DMS79 treated with DMSO at 0.1 percent for 48 hours (cell line): ENCODE measurements around the gene EAF1.
"Not testable (repeated sequence)": the region's sequence is repeated elsewhere in the genome, so short reads cannot be mapped to it uniquely, and the experiment has no call there.

ENCODE experiments used
- DNase-seq: peaks from one replicate; lab custom pipeline; 2025; lab: John Stamatoyannopoulos, UW

Gene EAF1

DNA sequence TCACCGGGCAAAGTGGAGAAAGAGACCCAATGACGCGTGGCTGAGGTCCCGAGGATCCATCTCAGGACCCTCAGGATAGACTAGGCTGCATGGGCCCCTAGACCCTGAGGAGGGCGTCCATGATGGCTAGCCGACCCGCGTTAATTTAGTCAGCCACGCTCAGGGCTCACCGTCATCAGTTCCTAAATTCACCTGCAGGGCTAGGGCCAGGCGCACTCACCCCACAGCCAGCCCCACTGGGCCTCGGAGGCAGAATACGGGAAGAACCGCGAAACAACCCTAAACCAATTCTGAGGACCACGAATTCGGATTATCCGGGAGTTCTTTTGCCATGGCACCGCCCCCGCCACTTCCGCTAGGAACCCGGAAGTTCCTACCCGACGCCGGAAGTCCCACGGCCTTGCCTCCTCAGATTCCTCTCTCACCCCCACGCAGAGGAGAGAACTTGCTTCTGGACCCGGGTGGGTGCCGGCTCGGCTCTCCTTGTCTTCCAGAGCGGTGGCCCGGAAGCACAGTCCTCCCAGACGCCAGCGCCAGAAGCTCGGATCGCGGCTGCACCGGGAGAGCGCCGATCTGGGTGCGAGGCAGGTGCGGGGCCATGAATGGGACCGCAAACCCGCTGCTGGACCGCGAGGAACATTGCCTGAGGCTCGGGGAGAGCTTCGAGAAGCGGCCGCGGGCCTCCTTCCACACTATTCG, at the start of gene EAF1, which contains the start of gene METTL6:
EAF1 (plus strand) TSS at position 417 of the 699 bp plus-strand sequence; CDS start at position 599, 182 bp downstream.
METTL6 (minus strand) TSS at position 363 of the 699 bp plus-strand sequence. CDS start 1,033 bp downstream, outside the sequence.
- peak; percentile 10 for DNase-seq

GRCh38 chr3:15377961-15378791, 49.2 kb upstream of the EAF1 start:
- DNase-seq: no peak

DNA sequence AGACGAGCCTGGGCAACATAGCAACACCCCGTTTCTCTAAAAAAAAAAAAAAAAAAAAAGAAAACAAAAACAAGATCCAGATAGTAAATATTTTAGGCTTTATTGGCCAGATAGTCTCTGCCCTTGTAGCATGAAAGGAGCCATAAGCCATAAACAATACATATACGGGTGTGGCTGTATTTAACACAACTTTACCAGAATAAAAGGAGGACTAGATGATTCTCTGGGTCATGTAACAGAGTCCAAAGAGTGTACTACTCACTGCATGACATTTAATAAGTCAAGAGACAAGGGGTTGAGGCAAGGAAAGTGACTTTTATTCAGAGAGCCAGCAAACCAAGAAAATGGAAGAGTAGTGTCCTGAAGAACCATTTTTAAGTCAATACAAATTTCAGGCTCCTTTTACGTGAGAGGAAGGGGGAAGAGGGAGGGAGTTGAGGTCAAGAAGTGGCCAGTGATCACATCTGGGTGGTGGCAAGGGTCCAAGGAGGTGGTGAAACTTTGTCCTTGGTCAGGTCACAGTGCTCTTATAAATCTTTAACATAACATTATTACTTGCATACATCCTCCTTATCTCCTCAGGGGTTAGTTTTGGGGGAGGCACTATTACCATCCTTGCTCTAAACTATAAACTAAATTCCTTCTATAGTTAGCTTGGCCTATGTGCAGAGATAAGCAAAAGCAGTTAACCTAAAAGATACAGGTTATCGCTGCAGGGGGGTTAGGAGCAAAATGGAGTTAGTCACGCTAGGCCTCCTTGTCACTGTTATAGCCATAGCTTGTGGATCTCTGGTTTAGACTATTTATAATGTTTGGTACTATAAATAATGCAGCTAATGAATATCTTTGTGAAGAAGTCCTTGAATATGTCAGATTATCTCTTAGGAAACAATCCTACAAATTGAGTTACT, 46.2 kb upstream of the EAF1 start:
- DNase-seq: no peak

DNA sequence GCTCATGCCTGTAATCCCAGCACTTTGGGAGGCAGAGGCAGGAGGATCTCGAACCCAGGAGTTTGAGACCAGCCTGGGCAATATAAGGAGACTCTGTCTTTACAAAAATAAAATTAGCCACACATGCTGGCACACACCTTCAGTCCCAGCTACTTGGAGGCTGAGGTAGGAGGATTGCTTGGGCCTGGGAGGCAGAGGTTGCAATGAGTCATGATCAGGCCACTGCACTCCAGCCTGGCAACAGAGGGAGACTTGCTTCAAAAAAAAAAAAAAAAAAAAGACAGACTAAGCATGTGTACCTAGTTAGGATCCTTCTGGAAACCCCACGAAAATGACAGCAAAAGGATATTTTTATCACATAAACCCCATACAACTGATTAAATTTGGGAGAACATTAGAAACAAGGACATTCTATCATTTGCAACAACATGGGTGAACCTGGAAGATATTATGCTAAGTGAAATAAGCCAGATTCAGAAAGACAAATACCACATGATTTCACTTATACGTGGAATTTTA, 44.9 kb upstream of the EAF1 start:
- DNase-seq: no peak

GRCh38 chr3:15384510-15385237, 42.7 kb upstream of the EAF1 start:
- no peak for DNase-seq

DNA sequence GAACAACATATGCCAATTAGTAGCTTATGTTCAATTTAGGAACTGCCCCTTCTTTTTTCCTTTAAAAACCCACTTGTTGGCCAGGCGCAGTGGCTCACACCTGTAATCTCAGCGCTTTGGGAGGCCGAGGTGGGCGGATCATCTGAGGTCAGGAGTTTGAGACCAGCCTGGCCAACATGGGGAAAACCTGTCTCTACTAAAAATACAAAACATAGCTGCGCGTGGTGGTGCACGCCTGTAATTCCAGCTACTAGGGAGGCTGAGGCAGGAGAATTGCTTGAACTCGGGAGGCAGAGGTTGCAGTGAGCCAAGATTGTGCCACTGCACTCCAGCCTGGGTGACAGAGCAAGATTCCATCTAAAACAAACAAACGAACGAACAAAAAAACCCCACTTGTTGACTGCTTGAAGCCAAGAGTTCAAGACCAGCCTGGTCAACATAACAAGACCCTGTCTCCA, 42.1 kb upstream of the EAF1 start:
- not testable (repeated sequence) for DNase-seq

DNA sequence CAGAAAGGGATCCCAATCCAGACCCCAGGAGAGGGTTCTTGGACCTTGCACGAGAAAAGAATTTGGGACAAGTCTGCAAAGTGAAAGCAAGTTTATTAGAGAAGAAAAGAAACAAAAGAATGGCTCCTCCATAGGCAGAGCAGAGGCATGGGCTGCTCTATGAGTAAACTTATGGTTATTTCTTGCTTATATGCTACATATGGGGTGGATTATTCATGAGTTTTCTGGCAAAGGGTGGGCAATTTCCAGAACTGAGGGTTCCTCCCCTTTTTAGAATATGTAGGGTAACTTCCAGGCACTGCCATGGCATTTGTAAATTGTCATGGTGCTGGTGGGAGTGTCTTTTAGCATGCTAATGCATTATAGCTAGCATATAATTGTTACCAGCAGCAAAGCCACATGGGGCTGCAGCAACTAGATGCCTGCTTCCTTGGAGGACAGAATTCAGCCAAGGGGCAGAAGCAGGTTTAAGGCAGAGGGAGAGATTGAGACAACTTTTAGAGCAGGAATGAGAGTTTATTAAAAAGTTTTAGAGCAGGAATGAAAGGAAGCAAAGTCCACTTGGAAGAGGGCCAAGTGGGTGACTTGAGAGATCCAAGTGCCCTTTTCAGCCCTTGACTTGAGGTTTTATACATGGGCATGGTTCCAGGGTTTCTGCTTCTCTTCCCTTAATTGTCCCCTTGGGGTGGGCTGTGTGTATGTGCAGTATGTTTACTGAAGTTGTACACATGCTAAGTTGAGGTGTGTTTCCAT, 41.3 kb upstream of the EAF1 start:
- peak; percentile 84 for DNase-seq

DNA sequence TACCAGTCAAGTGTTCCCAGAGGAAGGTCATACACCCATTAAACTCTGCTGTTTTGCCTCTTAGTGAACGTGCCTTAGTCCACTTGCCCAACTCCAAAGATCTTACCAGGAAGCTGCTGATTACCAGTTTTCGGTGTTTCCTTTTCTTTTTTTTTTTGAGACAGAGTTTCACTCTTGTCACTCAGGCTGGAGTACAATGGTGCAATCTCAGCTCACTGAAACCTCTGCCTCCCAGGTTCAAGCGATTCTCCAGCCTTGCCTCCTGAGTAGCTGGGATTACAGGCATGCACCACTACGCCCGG, 40.8 kb upstream of the EAF1 start:
- not testable (repeated sequence) for DNase-seq

GRCh38 chr3:15387171-15387581, 40.2 kb upstream of the EAF1 start:
- no peak for DNase-seq

DNA sequence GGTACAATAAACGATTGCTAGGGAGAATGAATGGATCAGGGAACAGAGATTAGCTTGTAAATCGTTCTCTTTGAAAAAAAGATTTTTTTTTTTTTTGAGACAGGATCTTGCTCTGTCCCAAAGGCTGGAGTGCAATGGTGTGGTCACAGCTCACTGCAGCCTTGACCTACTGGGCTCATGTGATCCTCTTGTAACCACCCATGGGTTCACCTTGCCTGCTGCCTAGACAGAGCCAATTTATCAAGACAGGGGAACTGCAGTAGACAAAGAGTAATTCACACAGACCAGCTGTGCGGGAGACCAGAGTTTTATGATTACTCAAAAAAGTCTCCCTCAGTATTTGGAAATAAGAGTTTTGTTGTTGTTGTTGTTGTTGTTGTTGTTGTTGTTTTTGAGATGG, 39.7 kb upstream of the EAF1 start:
- no peak for DNase-seq

- DNase-seq: not testable (repeated sequence)
Observed at GRCh38 chr3:15388335-15388734, 39.1 kb upstream of the EAF1 start.

DNA sequence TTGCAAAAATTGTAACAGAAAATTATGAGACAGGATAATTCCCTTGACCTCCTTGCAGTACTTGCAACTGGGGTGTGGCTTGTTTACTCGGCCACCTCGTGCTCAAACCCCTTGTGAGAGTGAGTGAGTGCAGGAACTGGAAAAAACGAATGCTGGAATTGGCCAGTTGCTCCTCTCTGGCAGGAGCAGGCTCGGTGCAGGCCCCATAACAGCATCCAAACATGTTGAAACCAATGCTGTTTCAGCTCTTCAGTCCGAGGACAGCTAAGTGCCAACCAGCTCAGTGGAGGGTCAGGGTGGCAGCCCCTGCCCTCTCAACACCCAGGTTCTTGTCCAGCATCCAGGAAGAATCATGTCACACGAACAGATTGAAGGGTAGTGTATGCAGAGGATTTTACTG, 36.9 kb upstream of the EAF1 start:
- no peak for DNase-seq

DNA sequence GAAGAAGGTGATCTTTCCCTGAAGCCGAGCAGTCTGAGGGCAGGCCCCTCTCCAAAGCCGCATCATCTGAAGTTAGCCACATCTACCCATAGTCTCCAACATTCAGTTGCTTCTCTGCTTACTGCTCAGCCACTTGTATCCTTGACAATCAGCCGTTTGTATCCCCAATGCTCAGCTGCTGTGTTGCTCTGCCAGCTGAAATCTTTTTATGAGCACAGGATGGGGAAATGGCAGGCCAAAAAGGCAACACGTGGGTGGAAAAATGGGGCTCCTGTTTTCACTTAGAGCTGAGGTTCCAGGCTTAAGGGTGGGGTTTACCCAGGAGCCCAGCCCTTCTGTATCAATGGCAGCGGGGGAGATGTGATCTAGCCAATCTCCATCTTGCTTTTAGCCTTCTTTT, 36.4 kb upstream of the EAF1 start:
- no peak for DNase-seq

GRCh38 chr3:15393252-15393651, 34.1 kb upstream of the EAF1 start:
- DNase-seq: not testable (repeated sequence)

DNA sequence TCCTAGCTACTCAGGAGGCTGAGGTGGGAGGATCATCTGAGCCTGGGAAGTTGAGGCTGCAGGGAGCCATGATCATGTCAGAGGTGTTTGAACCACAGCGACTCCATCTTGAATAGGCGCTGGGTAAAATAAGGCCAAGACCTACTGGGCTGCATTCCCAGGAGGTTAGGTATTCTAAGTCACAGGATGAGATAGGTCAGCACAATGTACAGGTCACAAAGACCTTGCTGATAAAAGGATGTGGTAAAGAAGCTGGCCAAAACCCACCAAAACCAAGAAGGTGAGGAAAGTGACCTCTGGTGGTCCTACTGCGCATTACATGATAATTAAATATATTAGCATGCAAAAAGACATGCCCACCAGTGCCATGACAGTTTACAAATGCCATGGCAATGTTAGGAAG, 28.7 kb upstream of the EAF1 start:
- DNase-seq: not testable (repeated sequence)

DNA sequence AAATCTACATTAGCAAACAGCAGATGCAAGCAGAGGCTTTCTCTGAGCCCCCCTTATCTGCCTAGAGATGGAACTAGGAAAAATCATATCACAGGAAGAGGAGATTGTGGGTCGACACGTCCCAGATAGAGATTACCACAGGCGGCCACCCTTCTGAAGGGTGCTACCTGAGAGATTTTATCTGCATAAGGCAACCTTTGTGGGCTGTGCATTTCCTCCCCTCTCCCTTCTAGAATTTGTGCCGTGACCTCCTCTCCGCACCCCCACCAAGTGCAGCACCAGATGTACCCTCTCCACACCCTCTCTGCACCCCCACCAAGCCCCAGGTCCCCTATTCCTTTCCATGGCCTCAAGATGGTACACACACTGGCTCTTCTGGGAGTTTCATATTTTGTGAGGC, 27.4 kb upstream of the EAF1 start:
- no peak for DNase-seq

DNA sequence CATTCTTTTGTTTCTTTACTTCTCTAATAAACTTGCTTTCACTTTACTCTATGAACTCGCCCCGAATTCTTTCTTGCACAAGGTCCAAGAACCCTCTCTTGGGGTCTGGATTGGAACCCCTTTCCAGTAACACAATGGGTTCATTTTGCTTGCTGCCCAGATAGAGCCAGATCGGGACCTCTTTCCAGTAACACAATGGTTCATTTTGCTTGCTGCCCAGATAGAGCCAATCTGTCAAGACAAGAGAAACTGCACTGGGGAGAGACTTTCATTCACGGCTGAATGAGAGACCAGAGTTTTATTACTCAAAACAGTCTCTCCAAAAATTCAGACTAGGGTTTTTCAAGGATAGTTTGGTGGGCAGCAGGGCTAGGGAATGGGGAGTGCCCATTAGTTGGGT, 25.5 kb upstream of the EAF1 start:
- DNase-seq: no peak

GRCh38 chr3:15403495-15403894, 23.9 kb upstream of the EAF1 start:
- no peak for DNase-seq

GRCh38 chr3:15403965-15404364, 23.4 kb upstream of the EAF1 start:
- DNase-seq: no peak

- no peak for DNase-seq
Observed at GRCh38 chr3:15404767-15405166, 22.6 kb upstream of the EAF1 start.
